Astrocyte of the cerebellum (primary cell): ENCODE data around the gene DCLRE1C.
A peak's percentile ranks its signal among the peaks of the same experiment; 100 is the strongest.
"Not testable (repeated sequence)": the region's sequence is repeated elsewhere in the genome, so short reads cannot be mapped to it uniquely, and the experiment has no call there.

Source experiments
- DNase-seq: peaks from one replicate; pipeline ENCODE4 v3.0.0-alpha.2; 2011; ENCODE audit warnings: low read depth
- H3K4me3 ChIP-seq: 2 replicates; pipeline ENCODE4 v1.5.1; 2011; ENCODE audit warnings: mild to moderate bottlenecking, low read depth, low read length, moderate library complexity
- CTCF ChIP-seq: IDR thresholded peaks from 2 replicates; pipeline ENCODE4 v1.5.1; 2012; ENCODE audit warnings: low read length, low read depth, moderate library complexity, mild to moderate bottlenecking; ENCODE audit errors: missing control alignments
- in situ Hi-C: cut with HindIII; loops from 2 replicates; pipeline ENCODE4 v1.10.0; 2017; ENCODE audit warnings: low sequenced_read_pairs

The DCLRE1C gene

GRCh38 chr10:14954001-14954770, at the start of gene DCLRE1C:
Gene DCLRE1C, minus strand, starts transcription at chr10:14954096. Its CDS starts 86 bp downstream, at chr10:14954010.
- peak; percentile 70 for DNase-seq
- no peak for TF ChIP-seq CTCF
- in situ Hi-C loops = no loop called here
- H3K4me3 ChIP-seq = peak within 1 kb of the TSS; percentile 63

- peak overlapping the region; percentile 43 for H3K4me3 ChIP-seq
- DNase-seq = no peak
- in situ Hi-C loops = no loop called here
- TF ChIP-seq CTCF = no peak
Observed at GRCh38 chr10:14995964-14996565, 42.2 kb upstream of the DCLRE1C start.

- in situ Hi-C loops, H3K4me3 ChIP-seq, DNase-seq: not testable (repeated sequence)
Observed at GRCh38 chr10:14993500-14994455, 39.9 kb upstream of the DCLRE1C start.

GRCh38 chr10:14992336-14992735, 38.4 kb upstream of the DCLRE1C start:
- DNase-seq, in situ Hi-C loops, H3K4me3 ChIP-seq: not testable (repeated sequence)

- peak; percentile 40 for TF ChIP-seq CTCF
- in situ Hi-C loops, H3K4me3 ChIP-seq: not testable (repeated sequence)
- peak; percentile 8 for DNase-seq
Observed at GRCh38 chr10:14991035-14991749, 37.3 kb upstream of the DCLRE1C start.

GRCh38 chr10:14989552-14989951, 35.7 kb upstream of the DCLRE1C start:
- in situ Hi-C loops, H3K4me3 ChIP-seq, DNase-seq: not testable (repeated sequence)

GRCh38 chr10:14982744-14983143, 28.8 kb upstream of the DCLRE1C start:
- no peak for DNase-seq
- no peak overlapping the region for H3K4me3 ChIP-seq
- no peak for TF ChIP-seq CTCF
- in situ Hi-C loops = no loop called here
